Anterior cingulate cortex (tissue), 58 donors: Measurements from ENCODE around the gene TBC1D22A.

Experiments used
- DNase-seq, 58 donors: peaks; one replicate each; lab custom pipeline; 2025; lab: John Stamatoyannopoulos, UW

The TBC1D22A gene

DNA sequence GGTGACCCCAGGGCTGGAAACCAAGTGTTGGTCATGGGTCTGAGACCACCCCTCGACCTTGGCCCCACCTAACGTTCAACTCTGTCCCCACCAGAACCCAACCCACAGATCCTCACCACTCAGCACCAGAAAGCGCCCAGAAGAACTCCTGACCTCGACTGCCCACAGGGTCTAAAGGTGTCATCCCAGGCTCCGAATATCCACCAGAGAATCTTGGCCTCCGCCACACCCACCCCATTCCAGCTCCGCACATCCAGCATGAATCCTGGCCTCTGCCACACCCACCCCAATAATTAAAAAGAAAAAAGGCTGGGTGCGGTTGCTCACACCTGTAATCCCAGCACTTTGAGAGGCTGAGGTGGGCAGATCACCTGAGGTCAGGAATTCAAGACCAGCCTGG lies 25.7 kb upstream of the TBC1D22A start:
- DNase-seq, result no peak

DNA sequence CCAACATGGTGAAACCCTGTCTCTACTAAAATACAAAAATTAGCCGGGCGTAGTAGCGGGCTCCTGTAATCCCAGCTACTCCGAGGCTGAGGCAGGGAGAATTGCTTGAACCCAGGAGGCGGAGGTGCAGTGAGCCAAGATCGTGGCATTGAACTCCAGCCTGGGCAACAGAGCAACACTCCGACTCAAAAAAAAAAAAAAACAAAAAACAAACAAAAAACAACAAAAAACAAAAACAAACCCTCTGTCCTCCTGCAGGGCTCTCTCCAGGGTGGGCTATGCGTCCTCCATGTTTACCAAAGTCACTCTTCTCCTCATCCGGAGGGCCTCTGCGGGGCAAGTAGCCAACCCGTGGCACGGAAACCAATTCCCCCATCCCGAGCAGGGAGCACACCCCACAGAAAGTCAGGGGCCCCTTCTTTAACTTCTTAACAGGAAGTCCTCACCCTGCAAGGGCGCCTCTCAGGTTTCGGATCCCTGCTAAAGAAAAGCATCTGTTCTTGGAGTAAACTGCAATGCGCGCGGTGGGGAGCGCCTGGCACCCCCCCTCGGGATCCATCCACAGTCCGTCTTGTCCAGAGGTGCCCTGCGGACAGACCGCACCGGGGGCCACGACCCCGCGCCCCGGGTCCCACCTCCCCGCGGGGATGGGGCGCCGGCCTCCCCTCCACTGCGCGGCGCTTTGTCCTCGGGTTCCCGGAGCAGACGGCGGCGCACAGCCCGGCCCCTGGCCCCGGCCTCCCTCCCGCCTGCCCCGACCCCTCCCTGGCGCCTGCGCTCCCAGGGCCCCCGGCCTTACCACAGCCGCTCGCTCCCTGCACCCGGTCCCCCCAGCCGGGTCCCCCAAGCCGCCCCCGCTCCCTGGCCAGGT lies 25.1 kb upstream of the TBC1D22A start:
- DNase-seq, result peak in 23 of 58 donors; percentile 17 to 63 (median 47)

DNA sequence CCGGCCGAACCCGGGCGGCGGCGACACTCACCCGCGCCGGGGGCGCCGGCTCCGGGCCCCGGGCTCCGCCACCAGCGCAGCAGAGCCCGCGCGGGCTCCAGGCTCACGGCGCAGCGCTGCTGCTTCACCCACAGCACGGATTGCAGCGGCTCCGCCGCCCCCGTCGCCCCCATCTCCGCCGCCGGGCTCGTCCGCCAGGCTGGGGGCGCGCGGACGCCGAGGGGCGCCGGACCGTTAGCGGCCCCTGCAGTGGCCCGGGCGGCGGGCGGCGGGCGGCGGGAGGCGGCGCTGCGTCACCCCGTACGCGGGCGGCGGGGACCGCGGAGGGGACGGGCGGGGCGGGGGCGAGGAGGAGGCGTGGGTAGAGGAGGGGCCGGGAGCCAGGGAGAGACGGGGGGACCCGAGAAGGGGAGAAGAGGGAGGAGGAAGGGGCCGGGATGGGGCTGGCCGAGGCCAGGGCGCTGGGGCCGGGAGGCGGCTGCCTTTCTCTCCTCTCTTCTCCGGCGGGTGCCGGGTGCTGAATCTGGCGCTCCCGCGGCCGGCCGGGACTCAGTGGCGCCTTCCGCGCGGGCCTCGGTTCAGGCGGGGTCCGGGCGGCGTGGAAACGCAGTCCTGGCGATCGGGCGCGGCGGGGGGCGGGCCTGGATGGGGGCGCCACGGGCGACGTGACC lies 24.3 kb upstream of the TBC1D22A start, which contains the start of gene CERK:
Gene CERK (minus strand): TSS at position 277 of the 671 bp plus-strand sequence. CDS start 104 bp downstream, at position 173.
- peak in 54 of 58 donors; percentile 18 to 90 (median 68) for DNase-seq

DNA sequence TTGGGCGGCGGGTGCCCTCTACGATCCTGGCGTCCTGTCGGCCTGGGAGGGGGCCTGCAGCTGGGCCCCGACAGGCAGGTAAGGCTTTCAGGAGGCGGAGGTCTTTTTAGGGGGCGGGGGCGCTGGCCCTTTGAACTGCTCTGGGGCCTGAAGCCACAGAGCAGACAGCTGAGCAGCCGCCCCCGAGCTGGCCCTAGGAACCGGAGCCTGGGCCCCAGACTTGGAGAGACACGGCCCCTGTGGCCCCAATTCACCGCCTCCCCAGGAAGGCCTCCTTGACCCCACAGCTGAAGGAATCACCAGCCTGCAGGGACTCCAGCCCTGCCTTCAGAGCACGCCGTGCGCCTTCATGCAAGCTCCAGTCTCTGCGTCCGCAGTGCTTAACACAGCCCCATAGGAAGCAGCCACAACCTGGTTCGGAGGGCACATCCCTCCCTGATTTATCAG lies 23.8 kb upstream of the TBC1D22A start:
- DNase-seq, result peak in 3 of 58 donors; percentile 42 to 58 (median 43)

DNA sequence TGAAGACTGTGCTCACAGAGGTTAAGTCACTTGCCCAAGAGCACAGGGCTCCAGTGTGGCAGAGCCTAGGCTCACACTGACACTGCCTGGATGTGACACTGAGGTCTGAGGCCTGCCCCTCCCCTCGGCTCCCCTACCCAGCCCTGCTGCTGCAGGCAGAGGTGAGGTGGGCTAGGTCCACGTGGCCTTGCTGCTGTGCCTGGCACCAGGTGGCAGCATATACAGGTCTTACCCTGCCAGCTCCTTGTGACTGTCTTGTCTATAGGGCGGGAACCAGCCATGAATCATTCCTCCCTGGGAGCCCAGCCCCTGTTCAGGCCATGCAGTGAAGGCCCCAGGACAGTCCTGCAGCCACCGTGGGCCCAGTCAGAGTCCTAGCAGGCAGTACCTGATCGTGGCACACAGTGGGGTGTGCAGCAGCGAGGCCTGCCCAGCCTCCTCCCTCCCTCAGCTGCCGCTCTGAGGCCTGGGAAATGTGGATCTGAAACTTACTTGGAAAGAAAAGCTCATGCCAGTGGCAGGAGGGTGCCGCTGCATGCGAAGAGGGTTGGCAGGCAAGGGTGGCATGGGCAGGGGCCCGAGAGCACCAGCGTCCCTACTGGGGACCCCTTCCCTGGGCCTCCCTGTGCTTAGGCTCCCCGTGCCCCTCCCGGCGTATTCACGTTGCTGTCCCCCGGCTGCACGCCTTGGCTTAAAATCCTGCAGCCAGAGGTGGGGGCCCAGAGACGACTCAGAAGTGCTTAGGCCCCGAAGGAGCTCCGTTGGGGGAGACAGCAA lies 23.2 kb upstream of the TBC1D22A start:
- DNase-seq, result peak in 14 of 58 donors; percentile 27 to 62 (median 38)

DNA sequence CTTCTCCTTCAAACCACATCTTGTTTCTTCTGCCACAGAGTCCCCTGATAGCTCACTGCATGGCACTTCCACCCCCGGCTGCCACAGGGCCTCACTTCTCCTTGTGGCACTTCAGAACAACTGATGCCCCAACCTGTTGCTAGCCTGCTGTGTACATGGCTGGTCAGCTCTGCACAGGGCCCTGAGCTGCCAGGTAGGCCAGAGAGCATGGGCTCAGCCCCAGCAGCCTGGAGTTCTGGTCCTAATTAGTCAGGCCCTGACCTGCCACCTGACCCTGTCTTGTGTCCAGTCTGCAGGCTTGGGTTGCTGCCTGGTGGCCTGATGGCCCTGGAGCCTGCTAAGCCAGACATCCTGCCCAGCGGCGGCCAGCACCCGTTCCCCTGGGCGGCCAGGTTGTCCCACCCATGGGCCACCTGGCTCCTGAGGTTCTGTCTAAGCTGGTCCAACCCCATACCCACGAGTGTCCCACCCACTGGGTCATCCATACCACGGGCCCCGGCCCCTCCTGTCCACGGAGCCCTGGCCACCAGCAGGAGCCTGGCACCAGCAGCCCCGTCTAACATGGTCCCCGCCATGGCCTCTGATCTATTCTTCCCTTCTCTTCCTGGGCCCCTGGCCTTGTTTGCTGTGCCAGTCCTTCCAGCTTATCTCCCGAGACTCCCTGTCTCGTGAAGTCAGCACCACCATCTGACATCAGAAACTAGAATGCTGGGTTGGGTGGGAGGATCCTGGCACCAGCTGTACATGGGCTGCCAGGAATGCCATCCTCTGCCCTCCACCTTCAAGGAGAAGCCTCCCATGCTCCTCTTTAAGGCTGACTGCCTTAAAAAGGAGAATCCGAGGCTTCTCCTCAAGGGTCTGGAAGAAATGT lies 21.3 kb upstream of the TBC1D22A start:
- DNase-seq, result no peak

DNA sequence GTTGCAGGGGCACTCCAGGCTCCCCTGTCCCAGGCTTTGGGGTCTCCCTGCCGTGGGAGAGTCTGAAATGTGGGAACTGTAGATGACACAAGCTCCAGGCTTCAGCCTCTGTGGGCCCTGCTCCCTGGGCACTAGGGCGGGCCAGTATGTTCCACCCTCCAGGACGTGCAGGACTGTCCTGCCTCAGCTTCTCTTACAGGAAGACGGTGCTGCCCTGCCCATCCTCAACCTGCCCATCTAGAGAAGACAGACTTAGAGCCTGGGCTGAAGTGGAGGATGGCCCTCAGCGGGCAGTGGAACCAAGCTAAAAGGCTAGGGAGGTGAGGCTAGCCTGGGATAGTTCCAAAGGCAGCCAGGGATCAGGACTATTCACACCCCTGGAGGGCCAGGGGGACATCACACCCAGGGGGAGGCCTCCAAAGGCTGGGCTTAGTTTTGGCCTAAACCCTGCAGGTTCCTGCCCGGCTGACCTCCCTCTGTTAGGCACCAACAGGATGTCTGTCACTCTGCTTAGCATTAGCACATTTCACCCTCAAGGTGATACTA lies 20.4 kb upstream of the TBC1D22A start:
- DNase-seq, result no peak

DNA sequence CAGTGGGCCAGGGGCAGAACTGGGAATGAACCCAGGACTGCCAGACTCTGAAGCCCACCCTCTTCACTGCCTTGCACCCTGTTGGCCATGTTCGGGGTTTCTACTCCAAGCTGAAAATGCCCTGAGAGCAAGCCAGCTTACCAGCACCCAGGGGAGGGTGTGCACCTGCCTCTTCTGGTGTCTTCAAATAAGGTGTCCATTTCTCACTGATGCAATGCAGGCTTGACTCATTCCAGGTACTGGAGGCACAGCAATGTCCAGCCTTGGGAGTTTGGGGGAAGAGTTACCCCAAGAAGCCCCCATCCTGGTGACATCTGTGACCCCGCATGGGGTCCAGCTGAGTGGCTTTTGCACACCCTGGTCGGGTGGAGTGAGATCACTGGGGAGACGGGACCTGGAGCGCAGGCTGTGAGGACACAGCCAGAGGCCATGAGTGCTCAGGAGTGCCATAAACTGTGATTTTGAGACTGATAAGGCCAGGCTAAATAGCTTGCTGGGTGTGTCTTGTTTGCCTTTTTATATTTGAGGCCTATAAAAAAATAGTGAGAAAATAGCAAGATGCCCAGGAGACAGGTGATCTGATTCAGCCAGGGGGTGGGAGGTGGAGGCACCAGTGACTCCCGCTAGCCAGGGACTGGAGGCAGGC lies 19.8 kb upstream of the TBC1D22A start:
- no peak for DNase-seq

DNA sequence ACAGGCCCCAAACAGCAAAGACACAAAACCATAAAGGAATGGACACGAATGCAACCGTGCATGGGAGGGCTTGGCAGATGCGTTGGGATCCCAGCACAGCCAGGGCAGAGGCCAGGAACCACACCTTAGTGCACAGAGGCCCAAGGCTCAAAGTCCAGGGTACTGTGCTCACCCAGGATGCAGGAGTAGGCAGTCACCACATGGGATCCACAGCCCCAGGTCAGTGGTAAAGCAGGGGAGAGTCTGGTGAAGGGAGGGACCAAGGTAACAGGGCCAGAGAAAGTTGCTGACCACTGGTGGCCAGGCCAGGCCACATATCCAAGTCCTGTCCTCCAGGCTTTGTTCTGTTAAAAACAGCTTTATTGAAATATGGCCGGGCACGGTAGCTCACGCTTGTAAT lies 17.9 kb upstream of the TBC1D22A start:
- no peak for DNase-seq

DNA sequence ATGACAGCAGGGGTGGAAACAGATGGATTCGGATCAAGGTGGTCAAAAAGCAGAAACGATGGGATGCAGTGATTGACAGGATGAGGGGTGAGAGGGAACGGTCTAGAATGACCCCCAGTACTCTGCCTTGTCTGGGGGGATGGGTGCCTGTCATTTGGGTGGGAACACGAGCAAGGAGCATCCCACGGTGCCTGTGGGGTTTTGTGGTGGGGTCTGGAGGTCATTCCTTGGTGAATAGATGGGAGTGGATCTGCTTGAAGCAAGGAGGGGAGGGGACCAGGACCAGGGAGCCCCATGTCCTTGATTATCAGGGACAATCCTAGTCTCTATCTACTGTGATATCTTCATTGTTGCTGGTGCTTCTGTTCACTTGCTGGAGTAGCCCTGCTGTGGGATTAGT lies 16.3 kb upstream of the TBC1D22A start:
- DNase-seq, result no peak

DNA sequence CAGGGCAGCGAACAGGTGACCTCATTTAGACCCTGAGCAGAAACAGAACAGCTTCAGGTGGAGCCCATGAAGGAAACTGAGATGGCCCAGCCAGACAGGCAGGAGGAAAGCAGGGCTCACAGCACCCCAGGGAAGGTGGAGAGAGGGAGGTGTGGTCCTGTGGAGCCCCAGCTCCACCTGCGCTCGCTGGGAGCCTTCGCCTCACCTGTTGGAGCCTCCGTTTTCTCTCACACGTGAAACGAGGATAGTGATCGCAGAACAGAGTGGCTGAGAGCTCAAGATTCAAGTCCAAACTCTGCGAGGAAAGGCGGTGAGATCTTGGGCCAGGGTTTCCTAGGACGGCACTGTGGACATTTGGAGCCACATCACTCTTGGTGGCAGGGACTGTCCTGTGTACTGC lies 15.8 kb upstream of the TBC1D22A start:
- no peak for DNase-seq

DNA sequence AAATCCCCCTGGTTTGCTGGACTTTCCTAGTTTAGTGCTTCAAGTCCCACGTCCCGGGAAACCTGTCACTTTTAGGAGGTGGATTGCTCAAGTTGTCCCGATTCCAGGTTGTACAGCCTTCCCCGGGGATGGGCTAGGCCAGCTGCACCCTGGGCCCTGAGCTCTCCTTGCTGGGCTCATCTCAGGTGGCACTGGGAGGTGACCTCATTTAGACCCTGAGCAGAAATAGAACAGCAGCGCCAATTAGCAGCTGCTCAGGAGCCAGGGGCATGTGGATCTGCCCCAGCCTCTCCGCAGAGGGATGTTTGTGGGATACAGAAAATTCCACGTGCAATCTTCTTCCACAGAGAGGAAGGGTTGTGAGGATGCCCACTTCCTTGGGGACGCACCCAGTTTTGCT lies 14.8 kb upstream of the TBC1D22A start:
- no peak for DNase-seq

DNA sequence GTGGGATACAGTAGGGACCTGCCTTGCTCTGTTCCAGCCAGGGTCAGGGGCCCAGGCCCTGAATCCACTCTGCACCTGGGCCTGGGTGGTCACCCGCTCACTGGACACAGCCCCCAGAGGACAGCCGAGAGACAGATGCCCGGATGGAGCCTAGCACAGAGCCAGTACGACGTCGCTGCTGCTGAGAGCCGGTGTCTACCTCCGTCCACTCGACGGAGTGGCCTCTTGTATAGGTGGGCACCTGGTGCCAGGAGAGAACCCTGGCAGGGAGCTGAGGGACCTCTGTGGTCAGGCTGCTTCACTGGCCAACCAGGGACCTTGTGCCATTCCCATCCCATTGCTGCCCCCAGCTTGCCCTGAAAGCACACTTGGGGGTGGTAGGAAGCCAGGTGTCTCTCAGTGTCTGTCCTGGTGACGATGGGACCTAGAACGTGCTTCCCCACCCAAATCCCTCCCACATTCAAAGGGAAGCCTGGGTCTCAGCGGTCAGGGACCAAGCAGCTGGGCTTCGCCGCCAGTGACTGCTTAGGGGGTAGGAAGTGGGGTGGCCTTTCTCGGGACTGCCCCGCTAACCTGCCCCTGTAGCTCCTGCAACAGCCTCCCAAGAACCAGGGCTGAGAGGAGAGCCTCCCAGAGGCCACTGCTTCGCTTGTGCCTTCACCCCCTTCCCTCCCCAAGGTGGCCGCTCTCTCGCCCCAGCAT lies 14.1 kb upstream of the TBC1D22A start:
- no peak for DNase-seq

DNA sequence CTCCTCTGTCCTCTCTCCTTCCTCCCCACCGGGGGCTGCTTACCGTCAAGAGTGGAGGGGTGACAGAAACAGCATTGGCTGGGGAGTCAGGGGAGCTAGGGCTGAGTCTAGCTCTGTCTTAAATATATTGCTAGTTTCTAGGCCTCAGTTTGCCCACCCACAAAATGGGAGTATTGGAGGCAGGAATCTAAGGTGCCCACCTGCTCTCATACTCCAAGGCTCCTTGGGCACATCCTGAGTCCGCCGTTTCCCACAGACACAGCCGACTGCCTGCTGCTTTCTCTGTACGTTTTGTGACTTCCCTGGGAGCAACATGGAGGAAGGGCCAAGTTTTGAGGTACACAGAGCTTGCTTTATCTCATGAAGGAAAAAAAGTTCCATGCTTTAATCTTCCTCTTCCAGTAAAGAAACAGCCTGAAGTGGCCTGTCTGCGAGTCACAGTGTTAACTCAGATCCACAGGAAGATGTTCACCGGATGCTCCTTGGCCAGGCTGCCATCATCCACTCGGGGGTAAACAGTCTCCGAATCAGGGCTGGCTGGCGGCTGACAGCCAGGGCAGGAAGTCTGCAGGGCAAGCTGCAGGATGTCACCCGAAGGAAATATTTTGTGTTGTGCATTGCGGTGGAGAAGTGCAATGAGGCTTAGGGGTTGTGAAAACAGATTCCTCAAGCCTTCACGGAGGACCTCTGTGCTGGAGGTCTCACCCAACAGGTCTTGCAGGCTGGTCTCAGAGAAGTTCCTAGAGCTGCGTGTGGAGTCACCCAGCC lies 13.4 kb upstream of the TBC1D22A start:
- DNase-seq, result no peak

DNA sequence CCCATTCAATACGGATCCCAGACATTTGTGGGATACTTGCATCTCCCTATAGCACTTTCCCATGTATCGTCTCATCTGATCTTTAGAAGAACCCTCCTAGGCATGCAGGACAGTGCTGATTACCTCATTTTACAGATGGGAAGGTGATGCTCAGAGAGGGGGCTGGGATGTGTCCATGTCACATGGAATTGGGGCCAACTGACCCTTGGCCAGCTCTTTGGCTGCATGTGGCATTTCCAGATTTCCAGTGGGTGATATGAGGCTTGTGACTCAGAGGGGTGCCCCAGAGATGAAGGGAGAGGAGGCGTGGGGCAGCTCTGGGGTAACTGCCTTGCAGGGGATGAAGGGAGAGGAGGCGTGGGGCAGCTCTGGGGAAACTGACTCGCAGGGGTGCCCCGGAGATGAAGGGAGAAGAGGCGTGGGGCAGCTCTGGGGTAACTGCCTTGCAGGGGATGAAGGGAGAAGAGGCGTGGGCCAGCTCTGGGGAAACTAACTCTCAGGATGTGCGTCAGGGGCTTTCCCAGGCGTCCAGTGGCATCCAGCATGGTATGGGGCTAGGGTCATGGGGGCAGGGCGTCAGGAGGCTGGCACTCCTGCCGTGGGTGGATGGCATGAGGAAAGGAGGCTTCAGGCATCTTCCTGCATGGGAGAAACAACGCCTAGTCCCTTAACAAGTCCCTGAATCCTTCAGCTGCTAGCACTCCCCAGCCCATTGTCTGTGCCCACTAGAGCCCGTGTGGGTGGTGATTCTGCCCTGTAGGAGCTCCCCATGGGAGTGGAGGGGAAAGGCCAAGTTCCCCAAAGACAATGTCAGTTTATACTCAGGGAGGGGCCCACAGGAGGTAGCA lies 12.5 kb upstream of the TBC1D22A start:
- no peak for DNase-seq

DNA sequence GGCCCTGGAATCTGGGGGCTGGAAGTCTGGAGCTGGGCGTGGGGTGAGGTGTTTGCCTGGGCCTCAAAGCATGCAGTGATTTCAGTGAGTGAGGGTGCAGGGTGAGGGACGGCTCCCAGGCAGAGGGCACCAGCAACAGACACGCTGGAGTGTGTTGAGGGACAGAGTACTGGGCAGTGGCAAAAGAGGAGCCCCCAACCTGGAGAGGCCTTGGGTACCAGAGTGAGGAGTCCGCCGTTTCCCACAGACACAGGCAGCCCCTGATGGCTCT lies 12.0 kb upstream of the TBC1D22A start:
- no peak for DNase-seq

DNA sequence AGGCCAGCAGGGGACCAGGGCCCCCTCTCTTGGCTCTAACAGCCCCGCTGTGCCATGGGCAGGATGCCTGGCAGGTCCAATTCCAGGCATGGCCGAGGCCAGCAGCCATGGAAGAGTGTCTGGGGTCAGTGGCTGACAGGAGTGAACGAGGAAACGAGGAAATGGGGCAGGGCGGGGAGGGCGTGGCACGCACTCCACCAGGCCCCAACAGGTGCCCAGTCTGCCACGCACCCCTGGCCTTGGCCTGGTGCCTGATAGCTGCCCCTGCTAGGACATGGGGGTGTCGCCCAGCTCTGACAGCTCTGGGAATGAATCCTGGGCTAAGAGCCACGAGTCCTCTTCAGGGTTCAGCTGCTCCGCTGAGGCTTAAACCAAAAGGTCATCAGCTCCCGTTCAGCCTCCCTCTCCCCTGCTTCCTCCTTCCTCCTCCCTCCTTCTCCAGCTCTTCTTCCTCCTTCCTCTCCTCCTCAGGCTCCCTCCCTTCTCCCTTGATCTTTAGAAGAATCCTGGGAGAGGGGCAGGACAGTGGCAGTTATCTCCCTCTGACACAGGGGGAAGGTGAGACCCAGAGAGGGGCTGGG lies 11.5 kb upstream of the TBC1D22A start:
- DNase-seq, result no peak
